Heart left ventricle (tissue), 16 donors: Measurements from ENCODE around the gene LRRC32. TPM values are rescaled to one million over a fixed set of nuclear protein-coding genes. Genes with fewer than 3 reads are reported as not detected.
A peak's percentile ranks its signal among the peaks of the same experiment; 100 is the strongest.

Experiments used
- ATAC-seq, 4 donors: fragments of 200-7000 bp; cut with Tn5 transposase; one replicate each; pipeline ENCODE4 v1.9.1; 2020 to 2022; ENCODE audit warnings: moderate library complexity in 4 of 4, mild to moderate bottlenecking in 3 of 4, moderate number of reproducible peaks in 1 of 4
- DNase-seq, 5 donors: peaks; one replicate each; pipeline ENCODE4 v3.0.0-alpha.2; 2020
- H3K27ac ChIP-seq, 12 donors: fragments of 200-600 bp; sonication (generic) in 4 of 12; one replicate each; pipeline versions ENCODE4 v1.5.0 to v1.8.0; 2016 to 2022; ENCODE audit warnings: mild to moderate bottlenecking in 2 of 12
- H3K27me3 ChIP-seq, 9 donors: fragments of 200-600 bp; sonication (generic) in 2 of 9; one replicate each; pipeline versions ENCODE4 v1.5.1 to v1.8.0; 2016 to 2022; ENCODE audit warnings: mild to moderate bottlenecking in 3 of 9
- H3K36me3 ChIP-seq, 9 donors: fragments of 200-600 bp; sonication (generic) in 2 of 9; one replicate each; pipeline versions ENCODE4 v1.5.0 to v1.8.0; 2018 to 2022; ENCODE audit warnings: mild to moderate bottlenecking in 2 of 9
- H3K4me1 ChIP-seq, 12 donors: fragments of 200-600 bp; sonication (generic) in 4 of 12; one replicate each; pipeline versions ENCODE4 v1.5.0 to v1.8.0; 2016 to 2022; ENCODE audit warnings: mild to moderate bottlenecking in 3 of 12
- H3K4me3 ChIP-seq, 12 donors: fragments of 200-600 bp; sonication (generic) in 4 of 12; one replicate each; pipeline versions ENCODE4 v1.5.0 to v1.8.0; 2017 to 2022; ENCODE audit warnings: mild to moderate bottlenecking in 9 of 12, moderate library complexity in 4 of 12
- H3K9me3 ChIP-seq, 12 donors: fragments of 200-600 bp; sonication (generic) in 4 of 12; one replicate each; pipeline versions ENCODE4 v1.5.0 to v1.8.0; 2016 to 2022; ENCODE audit warnings: mild to moderate bottlenecking in 1 of 12
- POLR2A ChIP-seq, 2 donors: fragments of 450-650 bp; IDR thresholded peaks; one replicate each; pipeline ENCODE4 v1.6.1; 2017; ENCODE audit warnings: antibody characterized with exemption in 2 of 2, mild to moderate bottlenecking in 2 of 2, moderate library complexity in 2 of 2
- WGBS, 4 donors: extraction: QIAGEN DNeasy Blood & Tissue Kit in 2 of 4; methylation state at CpG; one replicate each; pipeline versions ENCODE4 v1.1.5 to v1.1.7; 2013 to 2018; 5-methylcytosine and 5-hydroxymethylcytosine counted together
- intact Hi-C, 10 donors: fragments of 100-400 bp; cut with DNase I; formaldehyde crosslinking; loops; one replicate each; pipeline versions ENCODE4 v1.11.1 to v1.14.2; 2022
- polyA plus RNA-seq, 2 donors: library from polyadenylated mRNA; stranded (reverse); fragments of 200-250 nt; gene quantifications; one replicate each; pipeline ENCODE4 v1.2.3, GENCODE V29; 2013
- total RNA-seq, 9 donors: library from RNA; depleted of rRNA in 2 of 9; stranded (reverse); fragments of >200 nt in 2 of 9; fragmentation: NEBNext Ultra II Directional in 3 of 9; extraction: Animal tissue kit (Norgen Biotek cat#: 25700) in 3 of 9; gene quantifications; one replicate each; pipeline versions ENCODE4 v1.1.0 to v1.2.4, GENCODE V29; 2016 to 2023
- TF ChIP-seq, protein P1 (sequence below), 12 donors: fragments of 200-600 bp; sonication (generic) in 4 of 12; IDR thresholded peaks; one replicate each; pipeline versions ENCODE4 v1.5.0 to v1.8.0; 2018 to 2022; ENCODE audit warnings: antibody characterized with exemption in 12 of 12, mild to moderate bottlenecking in 5 of 12
- donor health status: ischemic (EF 13 %, LVEDD 7.1; RV severe dilation, severe dysfunction).
- donor health status: healthy with polysubstance abuse.
- donor health status: DM: no; HTN: yes; CAD: no.
- donor health status: DM: no; HTN: no; CAD: no.
- donor health status: ischemic (EF 25% LVEDD 6.9; RV normal size, moderate dysfunction).
- donor health status: ischemic (EF 25% LVEDD 5.7; RV mildly dilated, moderate dysfunction).
- donor health status: healthy.
- donor health status: DM: yes; HTN: yes; CAD: no.
- donor health status: ischemic (EF 35%, LVEDD 5.7; RV mildly dilated, moderate dysfunction).
- donor health status: nonischemic (EF 11% LVEDD 7.7; RV severe dilation, severe dysfunction).
- donor health status: DM: yes; HTN: yes; CAD: no.
- donor health status: PGD.
- donor health status: ischemic (EF 29% LVEDD 5.4; RV normal size, mild dysfunction).
- donor health status: nonischemic (EF 23%, LVEDD 6.1; RV moderate dilation, normal function).

Gene LRRC32
- total and polyA plus RNA-seq, 11 donors, result 20.1 to 79.0 (median 44.6) TPM

DNA sequence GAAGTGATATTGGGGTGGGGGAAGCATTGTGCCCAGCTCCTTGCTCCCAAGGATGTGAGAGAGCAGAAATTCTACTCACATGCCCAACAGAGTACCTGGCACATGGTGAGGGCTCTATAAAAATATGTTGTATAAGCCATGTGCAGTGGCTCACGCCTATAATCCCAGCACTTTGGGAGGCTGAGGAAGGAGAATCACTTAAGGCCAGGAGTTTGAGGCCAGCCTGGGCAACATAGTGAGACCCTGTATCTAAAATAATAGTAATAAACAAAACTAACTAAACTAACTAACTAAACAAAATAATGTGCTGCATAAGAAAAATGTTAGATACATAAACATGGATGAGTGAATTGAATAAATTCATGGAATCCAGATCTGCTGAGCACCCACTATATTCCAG is 33.2 kb upstream of the LRRC32 start:
- WGBS, 4 donors, result 98 to 100% (median 100%) methylated on average over 1 of the region's 1 CpG
- ATAC-seq (no peak), DNase-seq (no peak)

DNA sequence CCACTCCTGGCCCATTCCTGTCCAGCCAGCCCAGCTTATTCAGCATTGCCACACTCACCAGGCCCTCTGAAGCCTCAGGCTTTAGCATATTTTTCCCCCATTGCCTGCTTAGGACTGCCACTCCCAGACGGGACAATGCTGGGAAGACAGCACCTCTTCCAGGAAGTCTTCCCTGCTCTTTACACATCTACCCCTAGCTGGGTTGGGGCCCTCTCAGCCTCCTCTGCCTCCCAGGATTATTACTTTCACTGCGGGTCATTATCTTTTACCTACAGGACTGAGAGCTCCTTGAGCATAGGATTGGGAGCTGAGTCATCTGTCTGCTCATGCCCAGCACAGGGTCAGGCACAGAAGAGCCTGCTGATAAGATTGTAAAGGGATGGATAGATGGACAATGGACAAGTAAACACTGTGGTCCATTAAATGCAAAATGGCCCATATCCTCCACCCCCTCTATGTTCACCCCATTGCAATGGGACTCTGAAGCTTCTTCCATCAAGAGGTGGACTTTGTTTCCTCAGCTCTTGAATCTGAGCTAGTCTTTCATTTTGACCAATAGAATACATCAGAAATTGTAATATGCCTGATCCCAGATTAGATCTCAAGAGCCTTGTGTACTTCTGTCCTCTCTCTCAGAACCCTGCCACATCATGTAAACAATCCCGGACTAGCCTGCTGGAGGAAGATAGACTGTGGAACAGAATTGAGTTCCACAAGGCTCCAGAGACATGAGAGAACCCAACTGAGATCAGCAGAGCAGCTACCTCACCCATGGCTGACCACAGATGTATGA is 32.0 kb upstream of the LRRC32 start:
- ATAC-seq (no peak), DNase-seq (no peak)
- H3K36me3 ChIP-seq, result no peaks in the 10 kb centered on the region
- intact Hi-C loops, result no loop called here
- TF ChIP-seq, protein P1, sequence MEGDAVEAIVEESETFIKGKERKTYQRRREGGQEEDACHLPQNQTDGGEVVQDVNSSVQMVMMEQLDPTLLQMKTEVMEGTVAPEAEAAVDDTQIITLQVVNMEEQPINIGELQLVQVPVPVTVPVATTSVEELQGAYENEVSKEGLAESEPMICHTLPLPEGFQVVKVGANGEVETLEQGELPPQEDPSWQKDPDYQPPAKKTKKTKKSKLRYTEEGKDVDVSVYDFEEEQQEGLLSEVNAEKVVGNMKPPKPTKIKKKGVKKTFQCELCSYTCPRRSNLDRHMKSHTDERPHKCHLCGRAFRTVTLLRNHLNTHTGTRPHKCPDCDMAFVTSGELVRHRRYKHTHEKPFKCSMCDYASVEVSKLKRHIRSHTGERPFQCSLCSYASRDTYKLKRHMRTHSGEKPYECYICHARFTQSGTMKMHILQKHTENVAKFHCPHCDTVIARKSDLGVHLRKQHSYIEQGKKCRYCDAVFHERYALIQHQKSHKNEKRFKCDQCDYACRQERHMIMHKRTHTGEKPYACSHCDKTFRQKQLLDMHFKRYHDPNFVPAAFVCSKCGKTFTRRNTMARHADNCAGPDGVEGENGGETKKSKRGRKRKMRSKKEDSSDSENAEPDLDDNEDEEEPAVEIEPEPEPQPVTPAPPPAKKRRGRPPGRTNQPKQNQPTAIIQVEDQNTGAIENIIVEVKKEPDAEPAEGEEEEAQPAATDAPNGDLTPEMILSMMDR (IDR thresholded peaks at IDR 0.05), result no peak
- TF ChIP-seq POLR2A (IDR thresholded peaks at IDR 0.05), result no peak
- H3K27ac ChIP-seq, result no peak overlapping the region
- no peak overlapping the region for H3K4me3 ChIP-seq
- 71 to 89% (median 88%) methylated on average over 3 of the region's 3 CpGs for WGBS, 4 donors
- H3K27me3 ChIP-seq, result no peaks in the 10 kb centered on the region
- H3K4me1 ChIP-seq, result peaks cover 0 to 3% (median 0%) of the 10 kb centered on the region in 12 donors
- peaks cover 0 to 12% (median 0%) of the 10 kb centered on the region in 12 donors for H3K9me3 ChIP-seq

More for the DNA sequence above, 33.2 kb upstream of the LRRC32 start:
- Histone ChIP-seq H3K36me3 (no peaks in the 10 kb centered on the region), H3K4me3 (no peak overlapping the region), H3K27ac (no peak overlapping the region), H3K4me1 (peaks cover 0 to 3% (median 0%) of the 10 kb centered on the region in 12 donors), H3K27me3 (no peaks in the 10 kb centered on the region), H3K9me3 (peaks cover 0 to 12% (median 0%) of the 10 kb centered on the region in 12 donors)
- intact Hi-C loops, result no loop called here
- TF ChIP-seq, protein P1 (IDR thresholded peaks at IDR 0.05), result no peak
- no peak for TF ChIP-seq POLR2A (IDR thresholded peaks at IDR 0.05)

DNA sequence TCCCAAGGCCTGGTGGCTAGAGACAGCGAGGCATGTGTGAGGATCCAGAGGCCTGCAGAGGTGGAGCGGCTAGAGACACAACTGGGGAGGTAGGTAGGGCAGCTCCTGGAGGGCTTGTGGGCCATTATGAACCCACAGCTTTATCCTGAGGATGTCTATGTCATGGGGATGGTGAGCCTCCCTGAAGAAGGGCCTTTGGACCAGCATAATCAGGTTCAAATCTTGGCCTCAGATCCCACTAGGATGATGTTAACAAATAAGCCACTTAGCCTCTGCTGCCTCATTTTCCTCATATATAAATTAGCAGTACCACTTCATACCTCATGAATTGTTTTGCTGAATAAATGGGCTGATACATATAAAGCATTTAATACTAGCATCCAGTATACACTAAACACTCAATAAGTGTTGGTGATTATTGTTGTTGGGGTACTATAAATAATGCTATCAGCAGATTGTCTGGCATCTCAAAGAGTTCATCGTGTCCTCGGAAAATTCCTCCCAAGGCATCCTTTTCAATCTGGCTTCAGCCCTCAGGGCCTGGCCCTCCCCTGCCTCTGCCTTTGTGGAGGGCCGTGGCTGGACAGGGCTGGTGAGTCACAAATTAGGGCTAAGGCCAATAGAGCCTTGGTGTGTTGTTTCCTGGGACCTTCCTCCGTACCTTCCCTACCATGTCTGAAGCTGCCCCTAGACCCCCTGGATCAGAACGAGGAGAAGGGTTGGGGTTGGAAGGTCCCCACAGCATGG is 30.9 kb upstream of the LRRC32 start:
- H3K36me3 ChIP-seq, result no peaks in the 10 kb centered on the region
- intact Hi-C loops, result no loop called here
- H3K4me3 ChIP-seq, result no peak overlapping the region
- peaks cover 0 to 3% (median 0%) of the 10 kb centered on the region in 12 donors for H3K4me1 ChIP-seq
- ATAC-seq (peak in 1 of 4 donors; percentile 44), DNase-seq (no peak)
- WGBS, 4 donors, result 68 to 85% (median 79%) methylated on average over 7 of the region's 7 CpGs
- peaks cover 0 to 12% (median 0%) of the 10 kb centered on the region in 12 donors for H3K9me3 ChIP-seq
- TF ChIP-seq, protein P1 (IDR thresholded peaks at IDR 0.05), result no peak
- TF ChIP-seq POLR2A (IDR thresholded peaks at IDR 0.05), result no peak
- no peak overlapping the region for H3K27ac ChIP-seq
- no peaks in the 10 kb centered on the region for H3K27me3 ChIP-seq
